ENCODE measurements around the gene CSH1.

Gene CSH1

DNA sequence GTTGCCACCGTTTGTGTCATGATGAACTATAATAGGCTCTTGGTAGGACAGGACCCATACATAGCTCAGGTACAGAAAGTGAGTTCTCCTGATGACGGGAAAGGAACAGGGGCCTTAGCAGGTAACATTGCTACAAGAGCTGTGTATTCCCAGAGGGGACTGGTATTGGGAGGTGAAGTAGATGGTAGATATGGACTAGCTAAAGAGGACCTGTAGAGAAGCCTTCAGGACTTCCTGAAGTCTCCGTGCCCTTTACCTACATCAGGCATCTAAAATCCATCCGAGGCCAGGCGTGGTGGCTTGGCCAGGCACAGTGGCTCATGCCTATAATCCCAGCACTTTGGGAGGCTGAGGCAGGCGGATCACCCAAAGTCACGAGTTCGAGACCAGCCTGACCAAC lies 41.2 kb downstream of the CSH1 start:
- DNase-seq = no peak

DNA sequence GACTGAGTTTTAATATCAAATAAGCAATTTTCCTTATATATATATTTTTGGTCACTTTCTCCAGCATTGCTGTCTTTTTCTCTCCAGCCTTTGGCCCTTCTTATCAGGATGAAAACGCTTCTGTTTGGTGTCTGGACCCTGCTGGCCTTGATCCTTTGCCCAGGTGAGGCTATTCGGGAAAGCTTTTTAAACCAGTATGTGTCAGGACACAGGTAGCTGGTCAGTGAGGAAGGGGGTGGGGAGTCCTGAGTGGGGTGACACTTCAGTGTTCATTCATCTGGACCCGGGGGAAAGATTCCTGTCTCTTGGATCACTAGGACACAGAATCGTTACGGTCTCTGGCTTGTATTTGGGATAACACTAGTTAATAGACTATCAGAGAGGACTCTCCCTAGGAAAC lies 41.7 kb downstream of the CSH1 start:
- no peak for DNase-seq

DNA sequence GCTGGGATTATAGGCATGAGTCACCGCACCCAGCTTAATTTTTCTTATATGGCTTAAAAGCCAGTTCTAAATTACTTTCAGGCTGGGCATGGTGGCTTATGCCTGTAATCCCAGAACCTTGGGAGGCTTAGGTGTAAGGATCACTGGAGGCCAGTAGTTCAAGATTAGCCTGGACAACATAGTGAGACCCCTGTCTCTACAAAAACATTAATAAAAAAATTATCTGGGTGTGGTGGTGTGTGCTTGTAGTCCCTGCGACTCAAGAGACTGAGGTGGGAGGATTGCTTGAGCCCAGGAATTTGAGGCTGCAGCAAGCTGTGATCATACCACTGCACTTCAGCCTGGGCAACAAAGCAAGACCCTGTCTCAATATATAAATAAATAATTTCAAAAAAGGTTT lies 43.1 kb downstream of the CSH1 start:
- DNase-seq = no peak

DNA sequence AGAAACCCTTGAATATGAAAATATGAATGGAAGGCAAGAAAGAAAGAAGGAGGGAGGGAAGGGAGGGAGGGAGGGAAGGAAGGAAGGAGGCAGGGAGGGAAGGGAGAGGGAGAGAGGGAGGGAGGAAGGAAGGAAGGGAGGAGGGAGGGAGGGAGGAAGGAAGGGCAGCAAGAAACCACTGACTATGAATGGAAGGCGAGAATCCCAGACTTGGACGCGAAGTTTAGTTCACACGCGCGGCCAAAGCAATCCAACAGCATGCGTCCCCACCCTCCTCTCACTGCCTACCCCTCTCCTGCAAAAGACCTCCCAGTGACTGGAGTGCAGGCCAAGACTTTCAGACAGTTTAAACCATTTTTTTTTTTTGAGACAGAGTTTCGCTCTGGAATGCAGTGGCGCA lies 46.0 kb downstream of the CSH1 start:
- DNase-seq = no peak

DNA sequence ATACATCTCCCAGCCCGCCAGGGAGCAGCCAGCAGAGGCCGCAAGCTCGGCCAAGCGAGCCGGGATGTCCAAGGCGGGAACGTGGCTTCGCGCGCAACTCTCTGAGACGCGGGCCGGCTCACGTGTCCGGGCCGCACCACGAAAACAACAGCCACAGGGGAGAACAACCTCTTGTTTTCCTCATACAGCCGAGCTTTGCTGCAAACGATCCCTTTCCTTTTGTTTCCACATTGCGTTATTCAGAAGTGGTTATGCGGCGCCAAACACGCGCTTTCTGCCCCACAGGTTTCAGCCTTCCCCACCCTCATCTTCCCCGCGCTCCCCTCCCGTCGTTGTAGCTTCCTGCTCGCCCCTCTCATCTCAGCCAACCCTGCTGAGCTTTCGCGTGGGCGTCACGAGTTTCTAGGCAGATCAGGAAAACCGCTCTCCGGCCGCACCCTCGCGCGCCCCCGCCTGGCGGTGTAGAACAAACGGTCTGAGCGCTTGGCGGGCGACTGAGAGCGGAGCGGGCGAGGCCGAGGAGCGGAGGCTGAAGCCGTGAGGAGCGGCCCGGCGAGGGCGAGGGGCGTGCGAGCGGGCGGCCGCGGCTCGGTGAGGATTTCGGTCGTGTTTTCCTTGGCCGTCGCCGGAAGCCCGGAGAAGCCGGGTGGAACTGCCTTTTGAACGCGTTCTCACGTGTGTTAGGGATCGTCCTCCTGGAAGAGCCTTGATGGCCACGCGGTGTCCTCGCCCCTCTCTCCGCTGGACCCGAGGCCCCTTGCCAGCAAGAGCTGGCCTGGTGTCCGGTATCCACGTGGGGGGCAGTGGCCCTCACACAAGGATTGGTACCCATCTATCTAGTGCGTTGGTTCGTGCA lies 47.3 kb downstream of the CSH1 start:
- DNase-seq = no peak

DNA sequence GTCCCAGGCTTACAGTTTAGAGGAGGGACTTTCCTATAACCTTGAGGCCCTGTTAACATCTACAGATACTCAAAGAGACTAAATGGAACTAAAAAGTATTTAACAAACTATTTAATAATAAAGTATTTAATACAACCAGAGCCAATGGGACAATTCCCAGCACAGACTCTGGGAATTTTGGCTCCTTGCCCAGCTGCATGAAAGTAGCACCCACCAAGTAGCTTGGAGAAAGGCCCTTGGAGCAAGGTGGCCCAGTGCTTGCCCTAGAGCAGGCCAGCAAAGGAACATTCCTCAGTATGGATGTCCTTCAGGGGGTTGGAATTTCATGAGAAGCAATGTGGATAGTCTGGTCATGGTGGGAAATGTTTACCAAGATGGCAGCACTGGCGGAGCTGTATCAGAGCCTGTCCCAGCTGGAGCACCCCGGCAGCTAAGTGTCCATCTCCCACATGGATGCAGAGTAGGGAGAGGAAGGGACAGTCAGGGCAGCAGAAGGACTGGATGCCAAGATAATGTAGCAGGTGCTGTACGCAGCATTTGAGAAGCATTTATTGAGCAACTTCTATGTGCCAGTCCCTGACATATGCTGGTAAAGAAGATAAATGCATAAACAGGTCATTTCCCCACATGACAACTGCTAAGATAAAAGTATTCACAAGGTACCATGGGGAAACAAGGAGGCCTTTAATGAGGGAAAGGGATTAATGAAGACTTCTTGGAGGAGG lies 48.7 kb downstream of the CSH1 start:
- DNase-seq = no peak

DNA sequence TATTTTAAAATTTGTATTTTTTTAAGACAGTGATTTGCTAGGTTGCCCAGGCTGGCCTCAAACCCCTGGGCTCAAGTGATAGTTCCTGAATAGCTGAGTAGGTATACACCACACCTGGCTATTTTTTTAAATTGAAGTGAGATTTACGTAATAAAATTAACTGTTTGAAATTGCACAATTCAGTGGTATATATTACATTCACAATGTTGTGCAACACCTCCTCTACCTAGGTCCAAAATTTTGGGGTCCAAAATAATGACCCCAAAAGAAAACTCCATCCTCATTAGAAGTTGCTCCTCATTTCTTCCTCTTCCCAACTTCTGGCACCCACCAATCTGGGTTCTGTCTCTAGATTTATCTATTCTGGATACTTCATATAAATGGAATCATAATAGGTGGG lies 50.9 kb downstream of the CSH1 start:
- DNase-seq = no peak

Data from NCI-H187 treated with DMSO at 0.1 percent for 48 hours (cell line).